GM13976 (cell line): Measurements from ENCODE around the gene SPECC1L.

Source experiments
- DNase-seq: peaks from one replicate; pipeline ENCODE4 v3.0.0; 2012; ENCODE audit warnings: low spot score
- in situ Hi-C: fragments of 300-500 bp; cut with MboI; formaldehyde crosslinking; loops from one replicate; pipeline ENCODE4 v1.12.0; 2022; ENCODE audit warnings: low sequenced_read_pairs, mixed read lengths, inconsistent platforms; ENCODE audit not compliant: unreplicated experiment
- TF ChIP-seq, protein P1 (sequence below): IDR thresholded peaks from 2 replicates; pipeline ENCODE4 v1.5.1; 2012; ENCODE audit warnings: borderline replicate concordance, mild to moderate bottlenecking; ENCODE audit not compliant: insufficient read depth; ENCODE audit errors: extremely low read depth, missing control alignments, control extremely low read depth

SPECC1L gene

DNA sequence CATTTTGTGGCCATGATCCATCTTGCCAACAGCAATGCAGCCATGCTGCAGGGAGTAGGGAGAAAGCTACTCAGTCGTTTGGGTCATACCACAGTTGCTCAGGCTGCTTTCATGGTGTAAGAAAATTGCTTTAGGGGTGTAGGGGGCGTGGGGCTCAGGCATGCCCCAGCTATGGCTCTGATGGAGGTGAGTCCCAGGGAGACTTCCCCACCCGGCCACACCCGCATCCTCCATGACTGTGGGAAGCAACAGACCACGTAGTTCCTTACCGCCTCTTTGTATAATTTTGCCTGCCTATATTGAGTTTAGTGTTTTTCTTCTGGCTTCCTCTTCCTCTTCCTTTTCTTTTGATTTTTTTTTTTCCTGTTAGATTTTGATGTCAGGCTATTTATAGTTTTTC is 58.8 kb downstream of the SPECC1L start:
- TF ChIP-seq, protein P1, sequence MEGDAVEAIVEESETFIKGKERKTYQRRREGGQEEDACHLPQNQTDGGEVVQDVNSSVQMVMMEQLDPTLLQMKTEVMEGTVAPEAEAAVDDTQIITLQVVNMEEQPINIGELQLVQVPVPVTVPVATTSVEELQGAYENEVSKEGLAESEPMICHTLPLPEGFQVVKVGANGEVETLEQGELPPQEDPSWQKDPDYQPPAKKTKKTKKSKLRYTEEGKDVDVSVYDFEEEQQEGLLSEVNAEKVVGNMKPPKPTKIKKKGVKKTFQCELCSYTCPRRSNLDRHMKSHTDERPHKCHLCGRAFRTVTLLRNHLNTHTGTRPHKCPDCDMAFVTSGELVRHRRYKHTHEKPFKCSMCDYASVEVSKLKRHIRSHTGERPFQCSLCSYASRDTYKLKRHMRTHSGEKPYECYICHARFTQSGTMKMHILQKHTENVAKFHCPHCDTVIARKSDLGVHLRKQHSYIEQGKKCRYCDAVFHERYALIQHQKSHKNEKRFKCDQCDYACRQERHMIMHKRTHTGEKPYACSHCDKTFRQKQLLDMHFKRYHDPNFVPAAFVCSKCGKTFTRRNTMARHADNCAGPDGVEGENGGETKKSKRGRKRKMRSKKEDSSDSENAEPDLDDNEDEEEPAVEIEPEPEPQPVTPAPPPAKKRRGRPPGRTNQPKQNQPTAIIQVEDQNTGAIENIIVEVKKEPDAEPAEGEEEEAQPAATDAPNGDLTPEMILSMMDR = no peak
- DNase-seq = no peak
- in situ Hi-C loops = loop anchor here (5.0 kb wide), 1 partner anchor 193 kb away; no protein-coding TSS in a partner anchor

DNA sequence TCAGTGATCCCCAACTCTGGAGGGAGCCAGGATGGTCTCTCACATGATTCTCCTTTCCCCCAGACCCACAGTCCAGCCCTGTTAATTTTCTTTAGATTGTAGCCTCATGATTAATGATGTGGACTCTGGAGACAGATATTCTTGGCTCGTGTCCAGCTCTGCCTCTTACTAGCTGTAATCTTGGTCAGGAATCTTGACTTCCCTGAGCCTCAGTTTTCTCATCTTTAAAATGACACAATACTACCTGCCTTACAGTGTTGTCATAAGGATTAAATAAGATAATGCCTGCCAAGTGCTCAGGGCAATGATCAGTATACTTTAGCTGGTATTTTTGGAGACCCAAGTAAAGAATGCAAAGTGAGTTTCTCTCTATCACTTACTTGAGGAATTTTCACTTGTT is 60.0 kb downstream of the SPECC1L start:
- TF ChIP-seq, protein P1 = no peak
- in situ Hi-C loops = no loop called here
- DNase-seq = no peak

DNA sequence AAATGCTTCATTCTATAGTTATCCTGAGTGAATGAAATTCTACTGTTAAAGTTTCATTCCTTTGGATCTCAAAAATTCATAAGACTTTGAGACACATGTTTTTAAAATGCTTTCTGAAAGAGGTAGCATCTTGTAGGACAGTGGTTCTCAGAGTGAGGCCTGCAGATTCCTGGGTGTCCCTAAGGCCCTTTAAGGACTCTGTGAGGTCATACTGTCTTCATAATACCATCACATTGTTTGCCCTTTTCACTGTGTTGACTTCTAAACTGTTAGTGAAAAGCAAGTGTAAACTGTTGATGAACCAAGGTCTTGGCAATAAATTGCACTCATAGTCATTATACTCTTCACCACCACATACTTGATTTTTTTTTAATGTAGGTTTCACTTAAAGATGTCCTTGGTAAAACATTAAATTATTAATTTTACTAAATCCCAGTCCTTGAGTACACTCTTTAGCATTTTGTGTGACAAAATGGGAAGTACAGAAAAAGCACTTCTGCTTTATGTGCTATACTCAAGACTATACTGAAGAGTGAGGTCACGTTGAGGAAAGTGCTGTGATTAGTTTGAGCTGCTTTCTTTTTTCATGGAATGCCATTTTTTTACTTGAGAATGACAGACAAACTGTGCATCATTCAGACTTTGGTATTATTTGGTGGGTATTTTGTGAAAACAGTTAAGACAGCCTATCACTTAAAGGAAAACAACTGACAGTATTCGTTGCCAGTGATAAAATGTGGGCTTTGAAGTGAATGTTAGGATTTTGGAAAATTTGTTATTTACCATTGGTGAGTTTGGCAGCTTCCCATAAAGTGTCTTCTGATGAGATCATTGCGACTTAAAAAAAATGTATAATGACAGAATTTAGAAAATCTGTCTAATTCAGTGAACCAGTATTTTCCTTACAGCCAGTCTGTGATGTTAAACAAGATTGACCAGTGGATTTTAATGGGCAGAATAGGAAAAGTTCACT is 61.1 kb downstream of the SPECC1L start:
- in situ Hi-C loops = no loop called here
- TF ChIP-seq, protein P1 = no peak
- no peak for DNase-seq

DNA sequence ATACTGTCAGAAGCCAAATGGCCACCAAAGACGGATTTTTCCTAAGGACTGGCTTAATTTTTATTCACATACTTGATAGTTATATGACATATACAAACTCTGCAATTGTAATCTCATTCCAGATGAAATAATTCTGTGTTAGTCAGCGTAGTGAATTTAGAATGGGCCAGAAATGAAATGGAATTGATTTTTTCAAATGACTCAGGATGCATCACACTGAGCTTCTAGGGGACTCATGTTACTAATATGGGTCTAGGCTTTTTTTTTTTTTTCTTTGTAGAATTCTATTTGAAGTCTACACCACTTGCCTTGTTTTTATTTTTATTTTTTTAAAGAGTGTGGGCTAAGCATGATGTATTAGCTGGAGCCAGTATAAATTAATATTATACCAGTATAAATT is 62.7 kb downstream of the SPECC1L start:
- in situ Hi-C loops = no loop called here
- DNase-seq = no peak
- TF ChIP-seq, protein P1 = no peak

DNA sequence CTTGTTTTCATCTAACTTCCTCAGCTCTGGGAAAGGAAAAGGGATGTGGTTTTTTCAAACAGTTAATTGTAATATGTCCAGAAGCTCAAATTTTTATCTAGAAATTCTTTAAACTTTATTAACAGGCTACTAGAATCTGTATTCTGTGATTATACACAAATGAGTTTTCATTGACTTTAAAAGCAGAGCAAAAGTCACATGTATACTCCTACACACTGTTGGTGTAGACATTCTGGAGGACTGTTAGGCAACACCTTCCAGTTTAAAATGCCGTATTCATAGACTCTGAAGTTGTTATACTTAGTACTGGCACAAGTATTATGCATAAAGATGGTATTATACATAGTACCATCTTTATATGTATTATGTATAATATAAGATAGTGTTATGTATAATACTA is 64.9 kb downstream of the SPECC1L start:
- TF ChIP-seq, protein P1 = no peak
- in situ Hi-C loops = no loop called here
- DNase-seq = no peak

DNA sequence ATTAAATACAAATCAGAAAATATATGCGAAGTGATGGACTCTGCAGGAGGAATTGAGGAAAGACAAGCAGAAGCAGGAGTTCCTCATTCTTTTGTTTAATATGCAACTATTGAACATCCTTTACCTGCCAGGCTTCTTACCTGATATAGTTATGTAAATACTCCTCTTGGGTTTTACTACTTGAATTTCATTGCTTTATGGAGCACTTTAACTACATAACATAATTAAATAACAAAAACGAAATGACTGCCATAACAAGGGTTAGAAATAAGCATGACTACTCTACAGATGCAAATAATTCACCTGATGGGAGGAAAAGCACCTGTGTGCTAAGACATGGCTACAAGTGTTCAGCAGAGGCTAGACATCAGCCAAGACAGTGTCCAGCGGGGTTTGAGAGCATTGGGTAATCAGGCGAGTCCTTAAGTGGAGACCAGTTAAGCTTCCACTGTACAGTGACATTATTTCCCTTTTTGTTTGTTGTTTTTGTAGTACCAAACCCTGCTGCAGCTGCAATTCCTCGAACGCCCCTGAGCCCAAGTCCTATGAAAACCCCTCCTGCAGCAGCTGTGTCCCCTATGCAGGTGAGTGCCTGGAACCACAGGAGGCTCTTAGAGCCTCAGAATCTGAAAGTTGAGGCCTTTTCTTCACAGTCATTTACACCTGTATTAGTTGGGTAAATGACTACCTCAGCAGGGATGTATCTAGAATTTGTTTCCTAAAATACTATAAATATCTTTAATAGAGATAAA is 67.4 kb downstream of the SPECC1L start:
- TF ChIP-seq, protein P1 = no peak
- in situ Hi-C loops = no loop called here
- DNase-seq = no peak
